Middle frontal gyrus (tissue), 1 donor: ENCODE measurements around the gene KRI1.
"Not testable (repeated sequence)": the region's sequence is repeated elsewhere in the genome, so short reads cannot be mapped to it uniquely, and the experiment has no call there.

Source experiments
- DNase-seq: peaks from one replicate; pipeline ENCODE4 v3.0.0-alpha.2; 2015; ENCODE audit warnings: low spot score; ENCODE audit errors: extremely low spot score

The KRI1 gene

DNA sequence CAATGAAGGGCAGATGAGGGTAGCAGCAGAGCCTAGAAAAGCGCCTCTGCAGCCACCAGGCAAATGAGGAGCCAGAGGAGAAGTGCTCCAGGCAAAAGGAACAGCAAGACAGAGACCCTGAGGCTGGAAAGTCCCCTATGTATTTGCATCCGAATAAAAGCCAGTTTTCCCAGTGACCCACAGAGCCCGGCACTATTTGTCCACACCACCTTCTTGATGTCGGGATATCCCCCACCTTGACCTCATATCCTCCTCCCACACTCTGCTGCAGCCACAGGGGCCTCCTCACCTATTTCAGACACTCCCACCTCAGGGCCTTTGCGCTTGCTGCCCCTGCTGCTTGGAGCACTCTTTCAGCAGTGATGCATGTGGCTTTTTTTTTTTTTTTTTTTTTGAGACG, 15.5 kb downstream of the KRI1 start:
- no peak for DNase-seq

GRCh38 chr19:10549733-10550132, 16.1 kb downstream of the KRI1 start:
- DNase-seq: no peak

- no peak for DNase-seq
Measured at GRCh38 chr19:10548746-10549276, 17.0 kb downstream of the KRI1 start.

- DNase-seq: no peak
Measured at GRCh38 chr19:10546817-10547216, 19.0 kb downstream of the KRI1 start.

DNA sequence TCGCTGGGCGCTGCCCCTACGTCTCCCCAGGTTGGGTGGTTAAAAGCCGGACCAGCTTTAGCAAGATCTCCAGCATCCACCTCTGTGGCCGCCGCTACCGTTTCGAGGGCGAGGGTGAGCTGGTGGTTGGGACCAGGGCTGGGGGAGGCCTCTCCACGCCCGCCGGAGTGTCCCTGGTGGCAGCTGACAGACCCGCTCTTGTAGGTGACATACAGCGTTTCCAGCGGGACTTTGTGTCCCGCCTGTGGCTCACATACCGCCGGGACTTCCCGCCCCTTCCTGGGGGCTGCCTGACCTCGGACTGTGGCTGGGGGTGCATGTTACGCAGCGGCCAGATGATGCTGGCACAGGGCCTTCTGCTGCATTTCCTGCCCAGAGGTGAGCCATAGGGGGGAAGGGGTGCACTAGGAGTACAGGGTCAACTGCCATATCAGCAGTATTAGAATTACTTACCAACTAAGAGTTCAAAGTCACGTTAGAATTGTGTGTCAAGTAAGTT, 21.0 kb downstream of the KRI1 start:
- DNase-seq: no peak

DNA sequence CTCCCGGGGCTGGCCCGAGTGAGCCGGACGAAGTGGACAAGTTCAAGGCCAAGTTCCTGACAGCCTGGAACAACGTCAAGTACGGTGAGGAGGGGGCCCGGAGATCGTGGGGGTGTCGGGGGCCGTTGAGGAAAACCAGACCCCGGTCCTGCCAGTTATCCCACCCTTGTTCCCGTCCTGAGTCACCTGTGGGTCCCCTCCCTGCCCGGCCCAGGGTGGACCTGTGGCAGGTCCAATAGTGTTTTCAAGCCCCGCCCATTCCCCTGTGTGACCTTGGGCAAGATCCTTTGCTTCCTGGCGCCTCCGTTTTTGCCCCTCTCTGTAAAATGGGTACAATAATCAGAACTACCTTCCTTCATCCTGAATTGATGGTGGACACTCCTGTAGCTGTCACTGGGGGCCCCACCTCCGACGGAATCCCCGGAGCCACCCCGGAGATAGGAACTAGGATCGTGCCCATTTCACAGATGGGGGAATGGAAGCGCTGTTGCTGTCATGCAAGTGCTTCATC, 21.5 kb downstream of the KRI1 start:
- no peak for DNase-seq

DNA sequence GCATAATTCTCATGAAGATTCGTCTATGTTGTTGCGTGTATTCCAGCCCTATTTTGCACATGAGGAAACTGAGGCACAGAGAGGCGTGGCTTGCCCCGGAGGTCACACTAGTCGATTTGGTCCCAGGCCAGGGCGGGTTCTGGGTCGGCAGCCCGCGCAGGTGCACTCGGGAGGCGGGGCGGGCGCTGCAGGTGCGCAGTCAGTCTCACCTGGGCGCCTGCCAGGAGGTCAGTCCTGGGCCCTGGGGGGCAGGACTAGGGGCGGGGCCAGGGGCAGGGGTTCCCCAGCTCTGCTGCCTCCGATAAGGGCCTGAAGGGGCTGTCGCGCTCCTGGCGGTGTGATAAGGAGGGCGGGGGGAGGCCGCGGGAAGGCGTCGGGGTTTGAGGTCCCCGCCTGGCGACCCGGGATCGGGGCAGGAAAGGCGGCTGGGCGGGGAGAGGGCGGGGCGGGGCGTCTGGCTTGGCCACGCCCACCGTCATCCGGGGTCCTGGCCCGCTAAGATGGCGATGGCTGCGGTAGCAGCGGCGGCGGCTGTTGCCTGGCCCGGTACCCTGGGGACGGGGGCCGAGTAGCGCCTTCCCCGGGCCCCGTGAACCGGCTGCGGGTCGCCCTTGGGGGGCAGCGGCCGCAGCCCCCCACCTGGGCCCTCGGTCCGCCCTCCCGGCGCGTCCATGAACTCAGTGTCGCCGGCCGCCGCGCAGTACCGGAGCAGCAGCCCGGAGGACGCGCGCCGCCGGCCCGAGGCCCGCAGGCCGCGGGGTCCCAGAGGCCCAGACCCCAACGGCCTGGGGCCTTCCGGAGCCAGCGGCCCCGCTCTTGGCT, 22.2 kb downstream of the KRI1 start, which contains the start of gene ATG4D:
TSS of gene ATG4D (plus strand) at position 485 of the 822 bp plus-strand sequence. CDS start at position 672, 187 bp downstream.
- DNase-seq: peak; percentile 50

DNA sequence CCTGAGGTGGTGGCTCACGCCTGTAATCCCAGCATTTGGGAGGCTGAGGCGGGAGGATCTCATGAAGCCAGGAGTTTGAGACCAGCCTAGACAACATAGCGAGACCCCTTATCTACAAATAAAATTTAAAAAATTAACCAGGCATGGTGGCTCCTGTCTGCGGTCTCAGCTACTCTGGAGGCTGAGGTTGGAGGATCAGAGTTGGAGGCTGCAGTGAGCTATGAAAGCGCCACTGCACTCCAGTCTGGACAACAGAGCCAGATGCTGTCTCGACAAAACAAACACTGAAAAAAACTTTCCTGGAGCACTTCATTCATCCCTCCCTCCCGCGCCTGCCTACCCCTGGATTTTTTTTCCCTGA, 22.8 kb downstream of the KRI1 start:
- DNase-seq: no peak

- DNase-seq: not testable (repeated sequence)
Measured at GRCh38 chr19:10539016-10539415, 26.8 kb downstream of the KRI1 start.

- DNase-seq: no peak
Measured at GRCh38 chr19:10538204-10538983, 27.4 kb downstream of the KRI1 start.

DNA sequence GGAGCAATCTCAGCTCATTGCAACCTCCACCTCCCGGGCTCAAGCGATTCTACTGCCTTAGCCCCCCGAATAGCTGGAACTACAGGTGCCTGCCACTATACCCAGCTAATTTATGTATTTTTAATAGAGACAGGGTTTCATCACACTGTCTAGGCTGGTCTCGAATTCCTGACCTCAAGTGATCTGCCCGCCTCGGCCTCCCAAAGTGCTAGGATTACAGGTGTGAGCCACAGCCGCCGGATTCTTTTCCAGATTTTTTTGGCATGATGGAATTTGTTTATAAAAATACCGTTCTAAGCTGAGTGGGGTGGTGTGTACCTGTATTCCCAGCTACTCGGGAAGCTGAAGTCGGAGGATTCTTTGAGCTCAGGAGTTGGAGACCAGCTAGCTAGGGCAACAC, 28.1 kb downstream of the KRI1 start:
- DNase-seq: no peak

DNA sequence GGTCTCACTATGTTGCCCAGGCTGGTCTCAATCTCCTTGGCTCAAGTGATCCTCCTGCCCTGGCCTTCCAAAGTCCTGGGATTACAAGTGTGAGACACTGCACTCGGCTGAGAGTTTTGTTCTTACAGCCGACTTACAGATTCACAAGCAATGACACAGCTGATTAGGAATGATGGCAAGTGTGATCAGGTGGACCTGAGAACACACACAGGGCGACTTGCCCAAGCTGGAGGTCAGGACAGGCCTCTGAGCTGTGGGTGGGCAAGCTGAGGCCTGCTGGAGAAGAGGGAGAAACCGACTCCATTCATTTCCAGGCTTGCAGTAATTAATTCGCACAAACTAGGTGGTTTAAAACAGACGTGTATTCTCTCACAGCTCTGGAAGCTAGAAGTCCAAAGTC, 30.2 kb downstream of the KRI1 start:
- no peak for DNase-seq

DNA sequence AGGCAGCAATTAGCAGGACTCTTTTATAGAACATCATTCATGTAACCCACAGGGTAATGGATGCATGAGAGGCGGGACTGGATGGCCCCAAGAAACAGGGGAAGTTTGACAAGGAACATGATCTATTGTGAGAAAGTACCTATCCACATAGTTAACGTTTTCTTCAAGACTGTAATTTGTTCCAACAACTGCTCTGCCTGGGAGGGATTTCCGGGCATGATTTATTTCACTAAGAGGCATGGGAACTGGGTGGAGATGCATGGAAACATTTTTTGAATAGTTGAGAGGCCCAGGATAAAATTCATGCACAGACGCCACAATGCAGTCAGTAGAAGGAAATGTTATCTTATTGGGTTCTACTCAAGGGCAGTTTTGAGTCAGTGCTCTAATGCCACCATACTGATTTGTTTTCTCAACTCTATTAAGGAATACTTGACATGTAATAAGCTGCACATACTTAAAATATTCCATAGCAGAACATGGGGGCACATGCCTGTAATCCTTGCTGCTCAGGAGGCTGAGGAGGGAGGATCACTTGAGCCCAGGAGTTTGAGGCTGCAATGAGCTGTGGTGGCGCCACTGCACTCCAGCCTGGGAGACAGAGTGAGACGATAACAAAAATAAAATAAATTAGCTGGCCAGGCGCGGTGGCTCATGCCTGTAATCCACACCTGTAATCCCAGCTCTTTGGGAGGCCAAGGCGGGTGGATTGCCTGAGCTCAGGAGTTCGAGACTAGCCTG, 32.0 kb downstream of the KRI1 start:
- DNase-seq: no peak

DNA sequence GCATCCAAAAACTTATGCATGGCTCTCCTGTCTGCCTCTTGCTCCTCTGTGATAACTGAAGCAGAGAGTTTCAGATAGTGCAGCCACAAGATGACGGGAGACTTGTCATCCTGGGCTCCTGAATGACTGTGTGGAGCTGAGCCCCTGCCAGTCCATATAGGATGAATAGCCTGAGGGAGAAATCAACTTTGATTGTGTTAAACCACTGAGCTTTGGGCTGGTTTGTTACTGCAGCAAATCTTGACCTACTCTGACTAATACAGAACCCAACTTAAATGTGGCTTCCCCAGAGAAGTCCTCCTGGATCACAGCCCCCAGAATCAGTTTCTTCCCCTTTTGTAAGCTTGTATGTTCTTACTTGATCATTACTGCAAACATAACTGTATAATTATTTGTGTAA, 33.4 kb downstream of the KRI1 start:
- no peak for DNase-seq

DNA sequence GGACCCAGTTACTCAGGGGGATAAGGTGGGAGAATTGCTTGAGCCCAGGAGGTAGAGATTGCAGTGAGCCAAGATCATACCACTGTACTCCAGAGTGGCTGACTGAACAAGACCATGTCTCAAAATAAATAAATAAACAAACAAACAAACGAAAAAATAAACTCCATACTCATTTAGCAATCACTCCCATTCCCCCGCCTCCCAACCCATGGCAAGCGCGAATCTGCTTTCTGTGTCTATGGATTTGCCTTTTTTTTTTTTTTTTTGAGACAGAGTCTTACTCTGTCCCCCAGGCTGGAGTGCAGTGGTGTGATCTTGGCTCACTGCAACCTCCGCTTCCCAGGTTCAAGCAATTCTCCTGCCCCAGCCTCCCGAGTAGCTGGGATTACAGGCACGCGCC, 38.9 kb downstream of the KRI1 start:
- DNase-seq: not testable (repeated sequence)

GRCh38 chr19:10525636-10526035, 40.2 kb downstream of the KRI1 start:
- DNase-seq: no peak

GRCh38 chr19:10523135-10523636, 42.6 kb downstream of the KRI1 start:
- no peak for DNase-seq

DNA sequence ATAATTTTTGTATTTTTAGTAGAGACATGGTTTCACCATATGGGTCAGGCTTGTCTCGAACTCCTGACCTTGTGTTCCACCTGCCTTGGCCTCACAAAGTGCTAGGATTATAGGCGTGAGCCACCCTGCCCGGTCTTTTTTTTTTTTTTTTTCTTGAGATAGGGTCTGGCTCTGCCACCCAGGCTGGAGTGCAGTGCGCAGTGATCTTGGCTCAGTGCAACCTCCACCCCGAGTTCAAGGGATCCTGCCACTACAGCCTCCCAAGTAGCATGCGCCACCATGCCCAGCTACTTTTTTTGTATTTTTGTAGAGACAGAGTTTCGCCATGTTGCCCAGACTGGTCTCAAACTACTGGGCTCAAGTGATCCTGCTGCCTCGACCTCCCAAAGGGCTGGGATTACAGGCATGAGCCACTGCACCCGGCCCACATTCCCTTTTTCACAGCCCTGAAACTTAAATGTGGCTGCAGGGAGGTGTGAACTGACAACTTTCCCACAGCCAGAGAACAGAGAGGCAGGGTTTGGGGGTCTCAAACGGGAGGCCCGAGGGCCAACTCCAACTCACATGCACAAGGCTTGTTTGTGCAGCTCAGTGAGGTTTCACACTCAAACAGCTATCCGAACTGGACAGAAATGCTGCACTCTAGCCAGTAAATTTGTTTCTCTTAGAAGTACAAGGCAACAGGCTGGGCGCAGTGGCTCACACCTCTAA, 44.2 kb downstream of the KRI1 start:
- DNase-seq: no peak

DNA sequence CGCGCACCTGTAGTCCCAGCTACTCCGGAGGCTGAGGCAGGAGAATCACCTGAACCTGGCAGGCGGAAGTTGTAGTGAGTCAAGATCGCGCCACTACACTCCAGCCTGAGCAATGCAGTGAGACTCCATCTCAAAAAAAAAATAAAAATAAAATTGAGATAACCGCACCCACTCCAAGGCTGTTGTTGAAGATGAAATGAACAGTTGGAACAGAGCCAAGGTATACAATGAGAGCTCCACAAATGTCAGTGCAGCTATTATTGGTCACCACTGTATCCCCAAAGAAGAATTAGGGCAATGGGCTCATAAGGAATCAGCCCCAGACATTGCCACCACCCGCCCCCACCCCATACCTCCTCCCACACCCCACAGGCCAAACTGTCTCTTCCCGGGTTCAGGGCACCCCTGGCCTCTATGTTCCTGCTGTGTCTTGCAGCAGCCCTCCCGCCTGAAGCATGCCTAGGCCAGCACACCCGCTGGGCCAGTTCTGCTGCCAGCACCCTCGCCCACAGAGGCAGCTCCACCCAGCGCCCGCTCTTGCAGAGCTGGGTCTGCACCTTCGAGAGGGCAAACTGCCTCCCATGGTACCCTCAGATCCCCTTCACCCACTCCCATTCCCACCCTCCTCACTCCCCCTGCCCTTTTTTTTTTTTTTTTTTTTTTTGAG, 45.0 kb downstream of the KRI1 start:
- no peak for DNase-seq

DNA sequence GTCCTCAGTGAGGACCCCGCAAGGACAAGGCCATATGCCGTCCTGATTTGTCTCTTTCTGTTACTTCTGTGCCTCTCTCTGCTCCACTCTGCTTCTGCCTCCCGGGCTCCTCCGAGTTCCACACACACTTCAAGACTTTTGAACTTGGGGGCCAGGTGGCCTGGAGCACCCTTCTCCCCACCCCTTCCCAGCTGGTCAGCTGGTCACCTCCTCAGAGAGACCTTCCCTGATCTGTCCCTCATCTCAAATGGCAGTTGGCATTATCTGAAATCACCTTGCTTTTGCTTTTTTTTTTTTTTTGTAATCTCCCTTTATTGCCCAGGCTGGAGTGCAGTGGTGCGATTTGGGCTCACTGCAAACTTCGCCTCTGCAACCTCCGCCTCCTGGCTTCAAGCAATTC, 46.4 kb downstream of the KRI1 start:
- no peak for DNase-seq
